ENCODE results near the gene GCH1.

Gene GCH1

DNA sequence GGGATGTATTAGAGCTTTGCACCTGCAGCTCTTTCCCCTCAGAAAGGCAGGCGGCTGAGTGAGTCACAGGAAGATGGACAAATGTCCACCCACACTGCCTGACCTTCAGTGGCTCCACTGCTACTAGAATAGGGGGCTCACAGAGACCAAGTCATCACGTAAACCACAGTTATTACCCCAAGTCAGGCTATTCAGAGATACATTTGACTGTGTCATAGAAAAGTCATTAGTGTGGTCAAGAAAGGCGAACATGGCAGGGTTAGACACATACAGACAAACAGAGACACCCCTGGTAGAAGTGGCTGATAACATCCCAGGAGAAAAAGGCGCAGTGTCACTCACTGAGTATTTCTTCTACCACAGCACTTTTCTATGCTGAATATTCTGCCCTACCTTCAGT, 36.0 kb downstream of the GCH1 start:
- DNase-seq (ENCODE audit: low read depth) = no peak

DNA sequence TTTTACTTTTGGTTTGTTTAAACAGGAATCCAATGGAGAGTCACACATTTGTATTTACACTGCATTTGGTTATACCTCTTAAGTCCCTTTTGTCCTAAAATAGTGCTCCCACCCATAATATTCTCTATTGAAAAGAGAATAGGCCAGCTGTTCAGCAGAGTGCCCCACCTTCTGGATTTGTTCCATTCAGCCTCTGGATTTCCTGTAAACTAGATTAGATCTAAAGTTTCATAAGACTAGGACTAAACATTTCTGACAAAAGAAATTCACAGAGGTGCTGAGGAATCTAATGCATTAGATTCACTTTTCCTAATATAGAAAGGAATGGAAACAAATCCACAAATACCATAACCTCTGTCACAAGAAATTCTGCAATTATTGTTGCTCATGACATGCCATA, 38.1 kb downstream of the GCH1 start:
- DNase-seq (ENCODE audit: low read depth) = no peak

GRCh38 chr14:54857830-54858269, 44.8 kb downstream of the GCH1 start:
- no peak for DNase-seq (ENCODE audit: low read depth)

GRCh38 chr14:54856152-54856551, 46.5 kb downstream of the GCH1 start:
- DNase-seq (ENCODE audit: low read depth) = no peak

DNA sequence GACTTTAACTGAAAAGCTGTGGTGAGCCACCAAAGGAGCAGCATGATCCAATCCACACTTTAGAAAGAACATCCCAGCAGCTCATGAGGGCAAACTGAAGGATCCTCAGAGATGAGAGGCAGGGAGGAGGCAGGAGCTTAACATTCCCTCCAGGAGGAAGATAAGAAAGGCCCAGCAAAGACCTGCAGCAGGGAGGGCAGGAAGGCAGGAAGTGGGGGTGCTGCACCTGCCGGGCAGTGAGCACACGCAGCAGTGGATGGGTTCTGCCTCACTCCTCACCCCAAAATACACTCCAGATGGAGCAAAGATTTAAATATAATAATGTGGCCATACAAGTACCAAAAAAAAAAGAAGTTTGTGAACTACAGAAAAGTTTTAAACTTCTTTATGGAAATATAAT, 48.4 kb downstream of the GCH1 start:
- DNase-seq (ENCODE audit: low read depth) = no peak

DNA sequence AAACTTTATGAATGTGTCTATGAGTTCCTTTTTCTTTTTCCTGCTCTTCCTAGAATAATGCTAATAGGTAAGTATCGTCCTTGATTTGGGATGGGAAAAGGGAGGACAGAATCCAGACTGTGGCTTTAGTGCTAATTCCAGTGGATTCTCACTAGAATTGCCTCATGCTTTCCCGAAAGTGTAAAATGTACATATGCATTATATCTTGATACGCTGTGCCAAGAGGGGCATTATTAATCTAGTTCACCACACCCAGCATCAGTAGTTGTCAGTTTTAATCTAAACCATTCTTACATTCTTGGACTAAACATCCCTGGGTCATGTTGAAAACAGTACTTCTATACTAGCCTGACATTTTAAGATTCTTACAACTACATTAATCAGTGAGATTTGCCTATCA, 49.3 kb downstream of the GCH1 start:
- no peak for DNase-seq (ENCODE audit: low read depth)

DNA sequence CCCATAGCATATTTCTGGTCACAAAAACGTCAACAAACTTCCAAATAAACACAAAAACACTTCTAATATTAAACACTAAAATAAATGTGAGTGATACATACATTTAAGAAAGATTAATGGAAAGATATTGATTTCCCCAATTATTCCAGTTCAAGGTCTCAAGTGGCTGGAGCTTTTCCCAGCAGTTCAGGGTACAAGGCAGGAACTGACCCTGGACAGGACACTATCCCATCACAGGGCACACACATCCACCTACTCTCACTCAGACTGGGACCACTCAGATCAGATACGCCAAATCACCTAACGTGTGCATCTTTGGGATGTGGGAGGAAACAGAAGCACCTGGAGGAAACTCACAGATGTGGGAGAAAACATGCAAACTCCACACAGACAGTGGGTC, 50.4 kb downstream of the GCH1 start:
- DNase-seq (ENCODE audit: low read depth) = no peak

DNA sequence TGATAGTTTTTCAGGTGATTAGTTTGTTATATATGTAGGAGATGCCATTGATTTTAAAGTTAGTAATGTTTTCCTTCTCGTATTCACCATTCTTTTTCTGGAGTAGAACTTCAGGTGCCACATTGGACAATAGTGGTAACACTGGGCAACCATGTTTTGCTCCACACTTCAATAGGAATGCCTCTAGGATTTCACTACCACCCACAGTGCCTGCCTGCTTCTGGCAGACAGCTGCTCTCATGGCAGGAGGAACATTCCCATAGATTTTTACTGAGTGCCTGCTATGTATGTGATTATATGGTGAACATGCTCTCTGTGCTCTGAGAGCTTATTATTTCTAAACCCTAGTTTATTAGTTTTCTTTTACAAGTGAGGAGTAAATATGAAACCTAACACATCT, 53.7 kb downstream of the GCH1 start:
- no peak for DNase-seq (ENCODE audit: low read depth)

DNA sequence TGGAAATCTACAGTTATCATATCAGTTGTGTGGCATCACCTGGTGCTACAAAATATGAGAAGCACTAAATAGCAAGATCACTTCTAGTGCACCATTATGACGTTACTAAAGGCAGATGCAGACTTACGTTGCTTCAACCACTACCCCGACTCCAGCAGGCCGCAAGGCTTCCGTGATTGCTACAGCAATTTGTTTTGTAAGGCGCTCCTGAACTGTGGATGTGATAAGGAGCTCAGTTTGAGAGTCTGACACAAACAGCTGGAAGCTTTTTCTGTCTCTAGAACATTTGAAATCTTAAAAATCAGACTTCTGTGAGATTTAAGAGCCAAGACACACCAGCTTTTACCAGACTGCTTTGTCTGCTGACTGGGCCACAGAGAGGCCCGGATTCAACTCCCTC, 57.0 kb downstream of the GCH1 start:
- no peak for DNase-seq (ENCODE audit: low read depth)

- DNase-seq (ENCODE audit: low read depth) = no peak
These were observed 58.1 kb downstream of the GCH1 start for GRCh38 chr14:54844479-54844878.

GRCh38 chr14:54840798-54841197, 61.8 kb downstream of the GCH1 start:
- no peak for DNase-seq (ENCODE audit: low read depth)

- DNase-seq (ENCODE audit: low read depth) = no peak
These were observed 62.3 kb downstream of the GCH1 start for GRCh38 chr14:54840336-54840735.

GRCh38 chr14:54839701-54840119, 62.9 kb downstream of the GCH1 start:
- no peak for DNase-seq (ENCODE audit: low read depth)

GRCh38 chr14:54838931-54839512, 63.6 kb downstream of the GCH1 start:
- DNase-seq (ENCODE audit: low read depth) = no peak

DNA sequence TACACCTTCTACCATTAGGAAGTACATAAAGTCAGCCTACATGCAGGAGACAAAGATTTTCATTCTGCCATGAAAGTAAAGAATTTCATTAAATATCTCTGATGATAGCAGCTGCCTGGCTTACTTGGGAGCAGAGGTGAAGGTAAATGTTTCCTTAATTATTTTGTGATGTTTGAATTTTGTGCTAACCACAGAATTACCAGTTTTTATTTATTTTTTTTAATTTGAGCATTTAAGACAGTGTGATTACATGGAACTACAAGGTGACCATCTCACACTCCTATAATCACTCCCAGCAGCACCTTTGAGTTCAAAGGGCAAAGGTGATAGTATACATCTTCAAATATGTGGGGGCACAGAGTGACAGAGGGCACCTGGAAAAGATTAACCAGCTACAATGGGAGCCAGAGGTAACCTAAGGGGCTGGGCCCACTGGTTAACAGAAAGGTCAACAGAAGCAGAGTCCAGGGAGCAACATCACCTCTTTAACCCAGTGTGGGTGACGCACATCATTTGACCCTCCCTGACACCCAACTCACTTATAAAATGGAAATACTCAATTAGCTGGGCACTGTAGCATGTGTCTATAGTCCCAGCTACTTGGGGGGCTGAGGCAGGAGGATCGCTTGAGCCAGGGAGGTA, 65.0 kb downstream of the GCH1 start:
- DNase-seq (ENCODE audit: low read depth) = no peak

GRCh38 chr14:54836231-54836630, 66.4 kb downstream of the GCH1 start:
- no peak for DNase-seq (ENCODE audit: low read depth)

- no peak for DNase-seq (ENCODE audit: low read depth)
These were observed 67.9 kb downstream of the GCH1 start for GRCh38 chr14:54834727-54835126.

- no peak for DNase-seq (ENCODE audit: low read depth)
These were observed 68.5 kb downstream of the GCH1 start for GRCh38 chr14:54834081-54834480.

- no peak for DNase-seq (ENCODE audit: low read depth)
These were observed 72.0 kb downstream of the GCH1 start for GRCh38 chr14:54830650-54831049.

DNA sequence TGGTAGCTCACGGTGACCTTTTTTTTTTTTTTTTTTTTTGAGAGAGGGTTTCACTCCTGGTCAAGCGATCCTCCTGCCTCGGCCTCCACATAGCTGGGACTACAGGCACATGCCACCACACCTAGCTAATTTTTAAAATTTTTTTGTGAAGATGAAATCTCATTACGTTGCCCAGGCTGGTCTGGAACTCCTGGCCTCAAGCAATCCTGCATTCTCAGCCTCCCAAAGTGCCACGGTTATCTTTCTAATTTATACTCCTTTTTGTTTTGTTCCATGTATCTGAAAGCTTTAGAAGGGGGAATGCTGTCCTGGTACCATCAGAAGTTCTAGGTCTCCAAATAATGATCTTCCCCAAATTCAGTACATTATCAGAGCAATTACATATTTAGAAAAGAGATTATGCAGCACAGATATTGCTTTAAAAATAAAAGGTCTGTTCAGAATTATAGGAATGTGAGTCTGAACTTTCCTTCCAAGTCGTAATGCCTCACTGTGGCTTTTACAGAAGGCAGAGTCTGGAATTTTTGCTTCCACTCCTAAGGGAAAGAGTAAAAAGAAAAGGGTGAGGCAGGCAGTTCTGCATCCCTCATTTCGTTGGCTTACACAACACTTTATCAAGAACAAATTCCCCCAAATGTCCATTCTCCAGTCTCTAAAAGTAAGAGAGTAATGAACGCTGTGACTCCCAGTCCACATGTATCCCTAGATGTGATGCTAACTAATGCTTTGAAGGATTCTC, 73.0 kb downstream of the GCH1 start:
- no peak for DNase-seq (ENCODE audit: low read depth)

DNA sequence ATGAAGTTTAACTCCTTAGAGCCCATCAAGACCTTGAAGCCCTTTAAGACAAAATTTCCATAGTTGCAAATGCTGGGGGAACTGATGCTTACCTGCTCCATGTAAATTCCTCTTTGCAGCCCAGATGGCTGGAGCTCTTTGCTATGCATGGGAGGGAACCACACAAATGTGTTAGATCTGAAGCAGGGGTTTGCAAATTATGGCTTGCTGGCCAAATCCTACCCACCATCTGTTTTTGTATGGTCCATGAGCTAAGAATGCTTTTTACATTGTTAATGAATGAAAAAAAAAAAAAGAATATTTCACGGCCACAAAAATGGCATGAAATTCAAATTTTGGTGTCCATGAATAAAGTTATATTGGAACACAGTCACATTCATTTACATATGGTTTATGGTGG, 74.6 kb downstream of the GCH1 start:
- no peak for DNase-seq (ENCODE audit: low read depth)

DNA sequence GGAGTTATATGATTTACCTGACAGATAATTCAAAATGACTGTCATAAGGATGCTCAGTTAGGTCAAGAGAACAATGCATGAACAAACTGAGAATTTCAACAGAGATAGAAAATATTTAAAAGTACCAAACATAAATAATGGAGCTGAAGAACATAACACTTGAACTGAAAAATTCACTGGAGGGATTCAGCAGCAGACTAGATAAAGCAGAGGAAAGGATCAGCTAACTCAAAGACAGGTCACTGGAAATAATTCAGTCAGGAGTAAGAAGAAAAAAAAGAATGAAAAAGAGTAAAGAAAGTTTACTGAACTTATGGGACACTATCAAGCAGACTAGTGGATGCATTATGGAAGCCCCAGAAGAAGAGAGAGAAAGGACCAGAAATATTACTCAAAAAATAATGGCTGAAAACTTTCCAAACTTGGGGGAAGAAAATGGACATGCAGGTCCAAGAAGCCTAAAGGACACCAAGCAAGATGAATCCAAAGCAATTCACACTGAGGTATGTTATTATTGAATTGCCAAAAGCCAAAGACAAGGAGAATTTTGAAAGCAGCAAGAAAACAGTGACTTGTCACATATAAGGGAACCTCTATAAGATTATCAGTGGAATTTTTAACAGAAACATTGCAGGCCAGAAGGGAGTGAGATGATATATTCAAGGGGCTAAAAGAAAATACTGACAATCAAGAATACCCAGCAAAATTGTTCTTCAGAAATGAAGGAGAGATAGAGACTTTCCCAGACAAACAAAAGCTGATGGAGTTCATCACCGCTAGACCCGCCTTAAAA, 78.7 kb downstream of the GCH1 start:
- DNase-seq (ENCODE audit: low read depth) = no peak

GRCh38 chr14:54822685-54823084, 79.9 kb downstream of the GCH1 start:
- no peak for DNase-seq (ENCODE audit: low read depth)

Measured in stimulated activated CD8-positive, alpha-beta memory T cell treated with anti-CD3 and anti-CD28 coated beads, Interleukin-12 subunit alpha, Interleukin-12 subunit beta, amount 100 ng/mL, for 4 hours (primary cell).